ENCODE measurements around the gene UBE2M.
"Not testable (repeated sequence)": the region's sequence is repeated elsewhere in the genome, so short reads cannot be mapped to it uniquely, and the experiment has no call there.

UBE2M gene

DNA sequence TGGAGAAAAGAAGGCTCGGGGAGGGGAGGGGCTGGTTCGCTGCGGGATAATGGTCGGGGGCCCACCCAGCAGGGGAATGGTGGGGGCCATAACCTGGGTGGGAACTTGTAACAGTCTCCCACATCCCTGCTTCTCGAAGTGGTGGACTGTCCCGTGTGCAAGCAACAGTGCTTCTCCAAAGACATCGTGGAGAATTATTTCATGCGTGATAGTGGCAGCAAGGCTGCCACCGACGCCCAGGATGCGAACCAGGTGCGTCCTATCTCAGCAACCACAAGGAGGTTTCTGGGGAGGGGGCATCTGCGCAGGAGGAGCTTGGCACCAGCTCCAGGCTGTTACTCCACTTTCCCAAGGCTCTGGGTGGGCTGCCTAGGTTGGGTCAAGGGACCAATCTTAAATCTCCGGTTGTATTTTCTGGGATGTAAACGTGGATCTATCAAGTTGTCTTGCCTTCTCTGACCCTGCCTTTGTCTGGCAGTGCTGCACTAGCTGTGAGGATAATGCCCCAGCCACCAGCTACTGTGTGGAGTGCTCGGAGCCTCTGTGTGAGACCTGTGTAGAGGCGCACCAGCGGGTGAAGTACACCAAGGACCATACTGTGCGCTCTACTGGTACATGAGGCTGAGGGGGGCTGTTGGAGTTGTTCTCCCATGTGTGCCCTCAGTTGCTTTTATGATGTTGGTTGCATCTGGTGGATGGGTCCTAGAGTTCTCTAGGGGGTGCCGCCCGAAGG lies 13.0 kb downstream of the UBE2M start:
- CTCF ChIA-PET, result interaction anchor here (3.1 to 4.0 kb wide), 2 partner anchors 9 to 26 kb away, joined by 14 to 19 read pairs; partner anchors contain the start of genes CHMP2A and ZBTB45
- peak overlapping the region; percentile 66 to 91 for H3K27ac ChIP-seq (ENCODE audit: insufficient read depth in 1 of 2, low read depth in 1 of 2, low read length in 2 of 2, poor library complexity in 1 of 2, severe bottlenecking in 2 of 2)
- H3K27me3 ChIP-seq (replicated peaks in 2 of 5; ENCODE audit: control insufficient read depth in 4 of 5, insufficient read depth in 5 of 5, low read length in 4 of 5), result no peaks in the 10 kb centered on the region
- peak overlapping the region; percentile 88 to 99 (median 92) for H3K4me3 ChIP-seq (ENCODE audit: control insufficient read depth in 1 of 7, extremely low read depth in 1 of 7, insufficient read depth in 4 of 7, low read depth in 2 of 7, low read length in 6 of 7)
- DNase-seq, result no peak
- 10% methylated on average over 18 of the region's 21 CpGs for WGBS (ENCODE audit: insufficient coverage)
- peaks cover 17 to 52% (median 47%) of the 10 kb centered on the region in 4 experiments for H3K36me3 ChIP-seq (ENCODE audit: control insufficient read depth in 4 of 4, insufficient read depth in 4 of 4, low read length in 3 of 4)
- POLR2A ChIA-PET, result interaction anchor here (0.7 to 2.5 kb wide), 2 partner anchors 8 to 9 kb away, joined by 3 to 18 read pairs; partner anchors contain the start of gene CHMP2A
- H3K9me3 ChIP-seq (ENCODE audit: control extremely low read depth in 1 of 5, control insufficient read depth in 4 of 5, insufficient read depth in 2 of 5, low read depth in 1 of 5, low read length in 4 of 5), result no peaks in the 10 kb centered on the region
- H3K4me1 ChIP-seq (ENCODE audit: control extremely low read depth in 1 of 4, control insufficient read depth in 4 of 4, insufficient read depth in 4 of 4, low read length in 3 of 4), result peaks cover 13 to 26% (median 24%) of the 10 kb centered on the region in 4 experiments

DNA sequence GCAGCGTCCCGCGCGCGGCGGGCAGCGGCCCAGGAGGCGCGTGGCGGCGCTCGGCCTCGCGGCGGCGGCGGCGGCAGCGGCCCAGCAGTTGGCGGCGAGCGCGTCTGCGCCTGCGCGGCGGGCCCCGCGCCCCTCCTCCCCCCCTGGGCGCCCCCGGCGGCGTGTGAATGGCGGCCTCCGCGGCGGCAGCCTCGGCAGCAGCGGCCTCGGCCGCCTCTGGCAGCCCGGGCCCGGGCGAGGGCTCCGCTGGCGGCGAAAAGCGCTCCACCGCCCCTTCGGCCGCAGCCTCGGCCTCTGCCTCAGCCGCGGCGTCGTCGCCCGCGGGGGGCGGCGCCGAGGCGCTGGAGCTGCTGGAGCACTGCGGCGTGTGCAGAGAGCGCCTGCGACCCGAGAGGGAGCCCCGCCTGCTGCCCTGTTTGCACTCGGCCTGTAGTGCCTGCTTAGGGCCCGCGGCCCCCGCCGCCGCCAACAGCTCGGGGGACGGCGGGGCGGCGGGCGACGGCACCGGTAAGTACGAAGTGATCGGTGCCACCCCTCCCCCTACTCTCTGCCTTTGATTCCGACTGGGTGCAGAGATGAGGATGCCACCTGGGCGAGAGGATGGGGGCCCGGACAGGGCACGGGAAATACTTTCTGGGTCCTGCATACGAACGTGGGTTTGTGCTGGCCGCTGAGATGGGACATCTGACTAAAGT lies 13.7 kb downstream of the UBE2M start:
- Histone ChIP-seq H3K36me3 (ENCODE audit: control insufficient read depth in 4 of 4, insufficient read depth in 4 of 4, low read length in 3 of 4) (peaks cover 16 to 45% (median 40%) of the 10 kb centered on the region in 4 experiments), H3K4me3 (ENCODE audit: control insufficient read depth in 1 of 7, extremely low read depth in 1 of 7, insufficient read depth in 4 of 7, low read depth in 2 of 7, low read length in 6 of 7) (peak overlapping the region; percentile 88 to 99 (median 92)), H3K4me1 (ENCODE audit: control extremely low read depth in 1 of 4, control insufficient read depth in 4 of 4, insufficient read depth in 4 of 4, low read length in 3 of 4) (peaks cover 13 to 26% (median 24%) of the 10 kb centered on the region in 4 experiments), H3K27ac (ENCODE audit: insufficient read depth in 1 of 2, low read depth in 1 of 2, low read length in 2 of 2, poor library complexity in 1 of 2, severe bottlenecking in 2 of 2) (peak overlapping the region; percentile 66 to 91), H3K27me3 (replicated peaks in 2 of 5; ENCODE audit: control insufficient read depth in 4 of 5, insufficient read depth in 5 of 5, low read length in 4 of 5) (no peaks in the 10 kb centered on the region), H3K9me3 (ENCODE audit: control extremely low read depth in 1 of 5, control insufficient read depth in 4 of 5, insufficient read depth in 2 of 5, low read depth in 1 of 5, low read length in 4 of 5) (no peaks in the 10 kb centered on the region)
- peak in 1 of 3 donors; percentile 80 for DNase-seq
- CTCF ChIA-PET, result interaction anchor here (1.6 to 4.0 kb wide), 3 partner anchors 10 to 25 kb away, joined by 5 to 14 read pairs (median 12); partner anchors contain the start of genes CHMP2A and ZBTB45
- WGBS (ENCODE audit: insufficient coverage), result 0% methylated on average over 61 of the region's 92 CpGs
- POLR2A ChIA-PET, result interaction anchor here (0.5 to 2.5 kb wide), 7 partner anchors 8 to 33 kb away, joined by 3 to 18 read pairs (median 4); partner anchors contain the start of genes CHMP2A and ZBTB45

DNA sequence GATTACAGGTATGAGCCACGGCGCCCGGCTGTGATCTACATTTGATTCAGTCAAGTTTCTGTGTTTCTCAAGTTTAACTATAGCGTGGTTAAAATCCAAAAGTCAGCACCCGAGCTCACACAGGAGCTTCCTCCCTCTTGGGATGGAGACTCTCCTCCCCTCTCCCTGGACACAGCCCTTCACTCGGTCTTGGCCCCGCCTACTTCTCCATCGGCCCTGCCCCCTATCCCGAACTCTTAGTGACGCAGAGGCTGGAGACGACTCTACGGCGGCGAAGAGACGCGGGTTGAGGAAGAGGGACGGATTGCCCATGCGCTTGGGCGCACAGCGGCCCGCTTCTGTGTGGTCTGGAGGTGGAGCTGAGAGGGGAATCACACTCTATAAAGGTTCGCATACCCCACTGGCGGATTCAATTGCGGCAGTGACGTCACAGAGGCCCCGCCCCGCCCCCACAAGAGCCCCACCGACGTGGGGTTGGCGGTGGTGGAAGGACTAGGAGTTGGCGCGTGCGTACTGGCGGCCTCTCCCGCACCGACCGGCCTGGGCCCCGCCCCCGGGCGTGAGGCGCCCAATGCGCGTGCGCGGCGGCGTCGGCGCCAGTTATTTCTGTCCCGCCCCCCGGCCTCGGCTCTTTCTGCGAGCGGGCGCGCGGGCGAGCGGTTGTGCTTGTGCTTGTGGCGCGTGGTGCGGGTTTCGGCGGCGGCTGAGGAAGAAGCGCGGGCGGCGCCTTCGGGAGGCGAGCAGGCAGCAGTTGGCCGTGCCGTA lies 14.4 kb downstream of the UBE2M start, which contains the start of gene TRIM28:
TRIM28 (plus strand) TSS at position 239 of the 765 bp plus-strand sequence. CDS start 694 bp downstream, outside the sequence.
- Histone ChIP-seq H3K36me3 (ENCODE audit: control insufficient read depth in 4 of 4, insufficient read depth in 4 of 4, low read length in 3 of 4) (peaks cover 12 to 38% (median 33%) of the 10 kb centered on the region in 4 experiments), H3K4me1 (ENCODE audit: control extremely low read depth in 1 of 4, control insufficient read depth in 4 of 4, insufficient read depth in 4 of 4, low read length in 3 of 4) (peaks cover 13 to 29% (median 24%) of the 10 kb centered on the region in 4 experiments), H3K27ac (ENCODE audit: insufficient read depth in 1 of 2, low read depth in 1 of 2, low read length in 2 of 2, poor library complexity in 1 of 2, severe bottlenecking in 2 of 2) (peak within 1 kb of the TSS; percentile 66 to 91), H3K4me3 (ENCODE audit: control insufficient read depth in 1 of 7, extremely low read depth in 1 of 7, insufficient read depth in 4 of 7, low read depth in 2 of 7, low read length in 6 of 7) (peak within 1 kb of the TSS; percentile 88 to 99 (median 92)), H3K9me3 (ENCODE audit: control extremely low read depth in 1 of 5, control insufficient read depth in 4 of 5, insufficient read depth in 2 of 5, low read depth in 1 of 5, low read length in 4 of 5) (no peaks in the 10 kb centered on the region), H3K27me3 (replicated peaks in 2 of 5; ENCODE audit: control insufficient read depth in 4 of 5, insufficient read depth in 5 of 5, low read length in 4 of 5) (no peaks in the 10 kb centered on the region)
- DNase-seq, result peak; percentile 99 to 100 (median 100)
- POLR2A ChIA-PET, result interaction anchor here (0.5 to 2.5 kb wide), 8 partner anchors 11 to 181 kb away, joined by 3 to 18 read pairs (median 4); partner anchors contain the start of genes CHMP2A, ZBTB45 and ZNF497
- CTCF ChIA-PET, result interaction anchor here (0.6 to 4.0 kb wide), 4 partner anchors 10 to 32 kb away, joined by 3 to 14 read pairs (median 8); partner anchors contain the start of genes CHMP2A and ZBTB45
- under 1% methylated on average over 42 of the region's 73 CpGs for WGBS (ENCODE audit: insufficient coverage)

DNA sequence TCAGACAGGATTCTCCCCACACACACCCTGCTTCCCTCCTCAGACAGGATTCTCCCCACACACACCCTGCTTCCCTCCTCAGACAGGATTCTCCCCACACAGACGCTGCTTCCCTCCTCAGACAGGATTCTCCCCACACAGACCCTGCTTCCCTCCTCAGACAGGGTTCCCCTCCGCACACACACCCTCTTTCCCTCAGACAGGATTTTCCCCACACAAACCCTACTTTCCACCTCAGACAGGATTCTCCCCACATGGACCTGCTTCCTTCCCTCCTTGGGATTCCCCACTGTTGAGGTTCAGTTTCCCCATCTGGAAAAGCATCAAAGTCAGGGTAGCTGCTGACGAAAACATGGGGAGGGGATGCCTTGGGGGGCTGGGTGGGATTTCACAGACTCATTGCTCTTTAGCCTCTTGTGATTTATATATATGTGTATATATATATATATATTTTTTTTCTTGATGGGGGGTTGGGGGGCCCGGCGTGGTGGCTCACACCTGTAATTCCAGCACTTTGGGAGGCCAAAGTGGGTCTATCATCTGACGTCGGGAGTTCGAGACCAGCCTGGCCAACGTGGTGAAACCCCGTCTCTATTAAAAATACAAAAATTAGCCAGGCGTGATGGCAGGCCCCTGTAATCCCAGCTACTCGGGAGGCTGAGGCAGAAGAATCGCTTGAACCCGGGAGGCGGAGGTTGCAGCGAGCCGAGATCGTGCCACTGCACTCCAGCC lies 15.6 kb downstream of the UBE2M start:
- H3K27ac ChIP-seq (ENCODE audit: insufficient read depth in 1 of 2, low read depth in 1 of 2, low read length in 2 of 2, poor library complexity in 1 of 2, severe bottlenecking in 2 of 2), result peak overlapping the region in 1 of 2 experiments; percentile 88
- peaks cover 3 to 26% (median 21%) of the 10 kb centered on the region in 4 experiments for H3K36me3 ChIP-seq (ENCODE audit: control insufficient read depth in 4 of 4, insufficient read depth in 4 of 4, low read length in 3 of 4)
- H3K9me3 ChIP-seq (ENCODE audit: control extremely low read depth in 1 of 5, control insufficient read depth in 4 of 5, insufficient read depth in 2 of 5, low read depth in 1 of 5, low read length in 4 of 5); H3K27me3 ChIP-seq (replicated peaks in 2 of 5; ENCODE audit: control insufficient read depth in 4 of 5, insufficient read depth in 5 of 5, low read length in 4 of 5); DNase-seq: not testable (repeated sequence)
- CTCF ChIA-PET, result interaction anchor here (1.6 to 4.0 kb wide), 3 partner anchors 11 to 23 kb away, joined by 5 to 14 read pairs (median 12); partner anchors contain the start of genes CHMP2A and ZBTB45
- POLR2A ChIA-PET, result interaction anchor here (1.4 to 2.5 kb wide), 3 partner anchors 12 to 25 kb away, joined by 4 to 18 read pairs (median 16); partner anchors contain the start of genes CHMP2A and ZBTB45
- 97% methylated on average over 17 of the region's 18 CpGs for WGBS (ENCODE audit: insufficient coverage)
- peak overlapping the region in 1 of 7 experiments; percentile 84 for H3K4me3 ChIP-seq (ENCODE audit: control insufficient read depth in 1 of 7, extremely low read depth in 1 of 7, insufficient read depth in 4 of 7, low read depth in 2 of 7, low read length in 6 of 7)
- H3K4me1 ChIP-seq (ENCODE audit: control extremely low read depth in 1 of 4, control insufficient read depth in 4 of 4, insufficient read depth in 4 of 4, low read length in 3 of 4), result peaks cover 13 to 38% (median 35%) of the 10 kb centered on the region in 4 experiments

DNA sequence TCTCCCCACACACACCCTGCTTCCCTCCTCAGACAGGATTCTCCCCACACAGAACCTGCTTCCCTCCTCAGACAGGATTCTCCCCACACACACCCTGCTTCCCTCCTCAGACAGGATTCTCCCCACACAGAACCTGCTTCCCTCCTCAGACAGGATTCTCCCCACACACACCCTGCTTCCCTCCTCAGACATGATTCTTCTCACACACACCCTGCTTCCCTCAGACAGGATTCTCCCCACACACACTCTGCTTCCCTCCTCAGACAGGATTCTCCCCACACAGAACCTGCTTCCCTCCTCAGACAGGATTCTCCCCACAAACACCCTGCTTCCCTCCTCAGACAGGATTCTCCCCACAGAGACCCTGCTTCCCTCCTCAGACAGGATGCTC lies 19.2 kb downstream of the UBE2M start:
- POLR2A ChIA-PET, result interaction anchor here (1.9 kb wide), 1 partner anchor 19 kb away, joined by 6 read pairs; the partner anchor contains the start of gene ZBTB45
- H3K27me3 ChIP-seq (replicated peaks in 2 of 5; ENCODE audit: control insufficient read depth in 4 of 5, insufficient read depth in 5 of 5, low read length in 4 of 5); H3K4me3 ChIP-seq (ENCODE audit: control insufficient read depth in 1 of 7, extremely low read depth in 1 of 7, insufficient read depth in 4 of 7, low read depth in 2 of 7, low read length in 6 of 7); H3K36me3 ChIP-seq (ENCODE audit: control insufficient read depth in 4 of 4, insufficient read depth in 4 of 4, low read length in 3 of 4); H3K9me3 ChIP-seq (ENCODE audit: control extremely low read depth in 1 of 5, control insufficient read depth in 4 of 5, insufficient read depth in 2 of 5, low read depth in 1 of 5, low read length in 4 of 5); DNase-seq; CTCF ChIA-PET: not testable (repeated sequence)
- Histone ChIP-seq H3K4me1 (ENCODE audit: control extremely low read depth in 1 of 4, control insufficient read depth in 4 of 4, insufficient read depth in 4 of 4, low read length in 3 of 4) (peaks cover 0 to 23% (median 22%) of the 10 kb centered on the region in 4 experiments), H3K27ac (ENCODE audit: insufficient read depth in 1 of 2, low read depth in 1 of 2, low read length in 2 of 2, poor library complexity in 1 of 2, severe bottlenecking in 2 of 2) (peak overlapping the region in 1 of 2 experiments; percentile 75)

Data from common myeloid progenitor, CD34-positive (primary cell).